PC-9 (cell line): ENCODE data around the gene SUCO. TPM values are rescaled to one million over a fixed set of nuclear protein-coding genes. Genes with fewer than 3 reads are reported as not detected.

Source experiments
- BruUV-seq: library from RNA; stranded (reverse); fragments of 400-500 nt; replicated peaks from 2 replicates; lab custom pipeline; 2021; lab: Mats Ljungman, UMichigan
- CTCF ChIA-PET: fragments of 300-600 bp; sonication (Branson Sonifier 250); formaldehyde crosslinking; loops from one replicate; lab custom pipeline; 2022; ENCODE audit warnings: antibody characterized with exemption; lab: Charles Lee
- POLR2A ChIA-PET: fragments of 300-600 bp; sonication (Branson Sonifier 250); formaldehyde crosslinking; loops from one replicate; lab custom pipeline; 2022; ENCODE audit warnings: antibody characterized with exemption; ENCODE audit not compliant: unreplicated experiment; lab: Charles Lee
- DNase-seq, 2 experiments: peaks; one replicate each; pipeline versions ENCODE4 v3.0.0 to v3.0.0-alpha.2; 2015 to 2022; ENCODE audit warnings: mixed read lengths in 1 of 2
- H2AFZ ChIP-seq: fragments of 200-600 bp; sonication (generic); 2 replicates; pipeline ENCODE4 v1.8.1; 2017; ENCODE audit warnings: antibody characterized with exemption
- H3F3A ChIP-seq: fragments of 200-600 bp; sonication (generic); 2 replicates; pipeline ENCODE4 v1.8.1; 2017; ENCODE audit warnings: antibody characterized with exemption, mild to moderate bottlenecking, low read depth; ENCODE audit not compliant: insufficient read depth
- H3K27ac ChIP-seq: fragments of 200-600 bp; sonication (generic); 2 replicates; pipeline ENCODE4 v1.6.1; 2016; ENCODE audit warnings: mixed run types
- H3K27me3 ChIP-seq: fragments of 200-600 bp; sonication (generic); 2 replicates; pipeline ENCODE4 v1.6.1; 2016; ENCODE audit warnings: low read depth, mixed run types; ENCODE audit not compliant: insufficient read depth
- H3K36me3 ChIP-seq: fragments of 200-600 bp; sonication (generic); 2 replicates; pipeline ENCODE4 v1.6.1; 2016; ENCODE audit warnings: low read depth, mixed run types
- H3K4me1 ChIP-seq: fragments of 200-600 bp; sonication (generic); replicated peaks from 2 replicates; pipeline ENCODE4 v1.6.1; 2016; ENCODE audit warnings: mixed run types; ENCODE audit not compliant: insufficient read depth
- H3K4me2 ChIP-seq: fragments of 200-600 bp; sonication (generic); 2 replicates; pipeline ENCODE4 v1.6.1; 2017; ENCODE audit warnings: mixed run types
- H3K4me3 ChIP-seq: fragments of 200-600 bp; sonication (generic); 2 replicates; pipeline ENCODE4 v1.6.1; 2016; ENCODE audit warnings: mixed run types
- H3K79me2 ChIP-seq: fragments of 200-600 bp; sonication (generic); 2 replicates; pipeline ENCODE4 v1.6.1; 2017; ENCODE audit warnings: low read depth, mixed run types
- H3K9me2 ChIP-seq: fragments of 200-600 bp; sonication (generic); 2 replicates; pipeline ENCODE4 v1.8.1; 2017; ENCODE audit warnings: mild to moderate bottlenecking; ENCODE audit not compliant: insufficient read depth
- H3K9me3 ChIP-seq: fragments of 200-600 bp; sonication (generic); 2 replicates; pipeline ENCODE4 v1.8.1; 2016; ENCODE audit warnings: low read depth; ENCODE audit not compliant: insufficient read depth
- H4K20me1 ChIP-seq: fragments of 200-600 bp; sonication (generic); 2 replicates; pipeline ENCODE4 v1.8.1; 2017; ENCODE audit not compliant: insufficient read depth
- EZH2 ChIP-seq: fragments of 200-600 bp; sonication (generic); IDR thresholded peaks from 2 replicates; pipeline ENCODE4 v1.8.0; 2017; ENCODE audit warnings: antibody characterized with exemption, low read depth
- intact Hi-C: fragments of 100-400 bp; cut with micrococcal nuclease; formaldehyde crosslinking; loops from one replicate; pipeline ENCODE4 v1.10.0; 2022; ENCODE audit not compliant: unreplicated experiment
- total RNA-seq: library from RNA; stranded (reverse); gene quantifications from 2 replicates; pipeline ENCODE4 v1.2.3, GENCODE V29; 2021
- TF ChIP-seq, protein P1 (sequence below): fragments of 200-600 bp; sonication (generic); conservative IDR thresholded peaks from 2 replicates; pipeline ENCODE4 v1.6.1; 2017; ENCODE audit warnings: mixed run types, antibody characterized with exemption, mild to moderate bottlenecking, moderate library complexity

SUCO gene
- total RNA-seq, 1 experiment from 2014 or later = 34.0 TPM

DNA sequence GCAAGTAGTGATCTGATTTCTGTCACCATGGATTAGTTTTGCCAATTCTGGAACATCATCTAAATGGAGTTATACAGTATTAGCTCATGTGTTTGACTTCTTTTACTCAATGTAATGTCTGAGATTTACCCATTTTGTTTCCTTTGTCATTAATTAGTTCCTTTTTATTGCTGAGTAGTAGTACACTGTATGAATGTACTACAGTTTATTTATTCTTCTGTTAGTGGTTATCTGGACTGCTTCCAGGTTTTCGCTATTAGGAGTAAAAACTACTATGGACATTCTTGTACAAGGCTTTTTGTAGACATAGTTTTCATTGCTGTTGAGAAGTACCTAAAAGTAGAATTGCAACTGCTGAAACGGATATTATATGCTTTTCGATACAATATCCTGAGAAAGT lies 14.1 kb downstream of the SUCO start:
- no peak for DNase-seq
- Histone ChIP-seq H3K36me3 (no peaks in the 10 kb centered on the region), H3F3A (no peaks in the 10 kb centered on the region; the same call in 1 of the 2 replicates), H2AFZ (no peak overlapping the region), H3K4me3 (no peak overlapping the region), H3K79me2 (peaks cover 93% of the 10 kb centered on the region), H3K27me3 (no peaks in the 10 kb centered on the region), H3K4me2 (no peak overlapping the region), H3K9me3 (no peaks in the 10 kb centered on the region), H3K4me1 (peaks cover 19% of the 10 kb centered on the region), H4K20me1 (peaks cover 17% of the 10 kb centered on the region; the same call in 1 of the 2 replicates), H3K9me2 (no peaks in the 10 kb centered on the region), H3K27ac (no peak overlapping the region)
- POLR2A ChIA-PET = no interaction called here
- intact Hi-C loops = no loop called here
- TF ChIP-seq, protein P1, sequence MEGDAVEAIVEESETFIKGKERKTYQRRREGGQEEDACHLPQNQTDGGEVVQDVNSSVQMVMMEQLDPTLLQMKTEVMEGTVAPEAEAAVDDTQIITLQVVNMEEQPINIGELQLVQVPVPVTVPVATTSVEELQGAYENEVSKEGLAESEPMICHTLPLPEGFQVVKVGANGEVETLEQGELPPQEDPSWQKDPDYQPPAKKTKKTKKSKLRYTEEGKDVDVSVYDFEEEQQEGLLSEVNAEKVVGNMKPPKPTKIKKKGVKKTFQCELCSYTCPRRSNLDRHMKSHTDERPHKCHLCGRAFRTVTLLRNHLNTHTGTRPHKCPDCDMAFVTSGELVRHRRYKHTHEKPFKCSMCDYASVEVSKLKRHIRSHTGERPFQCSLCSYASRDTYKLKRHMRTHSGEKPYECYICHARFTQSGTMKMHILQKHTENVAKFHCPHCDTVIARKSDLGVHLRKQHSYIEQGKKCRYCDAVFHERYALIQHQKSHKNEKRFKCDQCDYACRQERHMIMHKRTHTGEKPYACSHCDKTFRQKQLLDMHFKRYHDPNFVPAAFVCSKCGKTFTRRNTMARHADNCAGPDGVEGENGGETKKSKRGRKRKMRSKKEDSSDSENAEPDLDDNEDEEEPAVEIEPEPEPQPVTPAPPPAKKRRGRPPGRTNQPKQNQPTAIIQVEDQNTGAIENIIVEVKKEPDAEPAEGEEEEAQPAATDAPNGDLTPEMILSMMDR = no peak
- TF ChIP-seq EZH2 = no peak
- CTCF ChIA-PET = no interaction called here
- no TSS peak for BruUV-seq

DNA sequence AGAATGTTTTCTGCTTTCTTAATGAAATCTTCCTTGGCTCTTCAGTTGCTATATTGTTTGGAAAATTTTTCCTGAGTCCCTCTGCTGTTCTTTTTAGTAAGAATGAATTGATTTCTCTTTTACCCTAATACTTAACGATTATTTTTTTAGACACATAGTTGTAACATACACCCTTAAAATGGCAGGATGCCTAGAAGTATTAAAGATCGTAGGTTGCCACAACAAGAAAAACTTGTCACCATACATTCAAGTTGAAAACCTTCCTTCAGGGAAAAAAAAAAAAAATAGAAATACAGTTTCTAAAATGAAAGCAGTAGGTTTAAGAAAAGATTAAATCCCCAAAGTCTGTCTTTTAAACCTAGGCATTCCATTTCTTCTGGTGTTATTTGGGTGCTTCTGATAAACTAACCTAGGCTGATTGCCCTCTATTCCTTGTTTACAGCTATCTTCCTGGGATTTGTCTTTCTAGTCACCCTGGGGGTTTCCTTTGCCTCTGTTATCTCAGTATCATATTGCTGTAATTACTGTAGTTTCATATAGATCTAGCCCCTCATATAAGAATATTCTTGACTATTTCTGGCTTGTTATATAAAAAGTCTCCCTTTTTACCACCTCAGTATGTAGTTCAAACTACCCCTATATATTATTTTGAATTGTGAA lies 16.8 kb downstream of the SUCO start:
- Histone ChIP-seq H2AFZ (no peak overlapping the region), H3K27ac (no peak overlapping the region), H3K79me2 (peaks cover 73% of the 10 kb centered on the region), H3K4me2 (peak overlapping the region; percentile 34), H3K27me3 (no peaks in the 10 kb centered on the region), H3K4me1 (peaks cover 19% of the 10 kb centered on the region), H3K4me3 (no peak overlapping the region), H3K9me2 (no peaks in the 10 kb centered on the region), H3F3A (no peaks in the 10 kb centered on the region; the same call in 1 of the 2 replicates), H3K9me3 (no peaks in the 10 kb centered on the region), H4K20me1 (peaks cover 11% of the 10 kb centered on the region; the same call in 1 of the 2 replicates), H3K36me3 (0 out of 2 replicates have a peak, but pooled peaks cover 5% of the 10 kb centered on the region)
- POLR2A ChIA-PET = no interaction called here
- peak in 1 of 2 experiments; percentile 61 for DNase-seq
- no TSS peak for BruUV-seq
- CTCF ChIA-PET = interaction anchor here (1.2 kb wide), 1 partner anchor 13 kb away, joined by 3 read pairs; no protein-coding TSS in a partner anchor
- TF ChIP-seq EZH2 = no peak
- TF ChIP-seq, protein P1 = no peak
- intact Hi-C loops = loop anchor here (2.0 kb wide), 1 partner anchor 17 kb away; the partner anchor contains the start of gene SUCO

DNA sequence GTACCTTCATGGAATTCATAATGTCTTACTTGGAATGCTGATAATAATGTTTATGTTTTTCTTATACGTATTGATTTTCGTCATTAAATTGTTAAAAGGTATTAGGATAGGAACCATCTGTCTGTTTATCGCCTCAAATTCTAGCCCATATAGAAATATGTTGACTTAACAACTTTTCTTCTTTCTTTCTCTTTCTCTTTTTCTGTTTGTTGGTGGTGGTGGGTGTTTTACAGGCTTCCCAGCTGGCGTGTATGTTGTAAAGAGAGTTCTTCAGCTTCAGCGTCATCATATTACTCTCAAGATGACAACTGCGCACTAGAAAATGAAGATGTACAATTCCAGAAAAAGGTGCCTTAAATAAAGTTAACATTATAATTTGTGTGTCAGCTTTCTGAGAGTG lies 18.3 kb downstream of the SUCO start:
- no peak for TF ChIP-seq EZH2
- TF ChIP-seq, protein P1 = no peak
- Histone ChIP-seq H3F3A (no peaks in the 10 kb centered on the region; the same call in 1 of the 2 replicates), H3K4me3 (no peak overlapping the region), H3K4me2 (no peak overlapping the region), H4K20me1 (peaks cover 9% of the 10 kb centered on the region; the same call in 1 of the 2 replicates), H3K79me2 (peaks cover 60% of the 10 kb centered on the region), H3K9me3 (no peaks in the 10 kb centered on the region), H3K36me3 (0 out of 2 replicates have a peak, but pooled peaks cover 9% of the 10 kb centered on the region), H3K27ac (no peak overlapping the region), H3K4me1 (peaks cover 19% of the 10 kb centered on the region), H2AFZ (no peak overlapping the region), H3K27me3 (no peaks in the 10 kb centered on the region), H3K9me2 (no peaks in the 10 kb centered on the region)
- intact Hi-C loops = no loop called here
- ChIA-PET POLR2A (no interaction called here), CTCF (no interaction called here)
- no peak for DNase-seq
- no TSS peak for BruUV-seq
